Upper lobe of left lung (tissue), 4 donors: ENCODE results near the gene DUSP2.

Experiments
- POLR2A ChIP-seq, 4 donors: fragments of 450-650 bp; IDR thresholded peaks; one replicate each; pipeline ENCODE4 v1.5.1; 2016 to 2017; ENCODE audit warnings: antibody characterized with exemption in 4 of 4, mild to moderate bottlenecking in 2 of 4
- TF ChIP-seq, protein P1 (sequence below), 6 experiments: fragments of 450-650 bp in 4 of 6; fragments of 200-600 bp in 2 of 6; sonication (generic) in 2 of 6; IDR thresholded peaks; one replicate each; pipeline ENCODE4 v1.5.1; 2016 to 2019; ENCODE audit warnings: antibody characterized with exemption in 6 of 6

DNA sequence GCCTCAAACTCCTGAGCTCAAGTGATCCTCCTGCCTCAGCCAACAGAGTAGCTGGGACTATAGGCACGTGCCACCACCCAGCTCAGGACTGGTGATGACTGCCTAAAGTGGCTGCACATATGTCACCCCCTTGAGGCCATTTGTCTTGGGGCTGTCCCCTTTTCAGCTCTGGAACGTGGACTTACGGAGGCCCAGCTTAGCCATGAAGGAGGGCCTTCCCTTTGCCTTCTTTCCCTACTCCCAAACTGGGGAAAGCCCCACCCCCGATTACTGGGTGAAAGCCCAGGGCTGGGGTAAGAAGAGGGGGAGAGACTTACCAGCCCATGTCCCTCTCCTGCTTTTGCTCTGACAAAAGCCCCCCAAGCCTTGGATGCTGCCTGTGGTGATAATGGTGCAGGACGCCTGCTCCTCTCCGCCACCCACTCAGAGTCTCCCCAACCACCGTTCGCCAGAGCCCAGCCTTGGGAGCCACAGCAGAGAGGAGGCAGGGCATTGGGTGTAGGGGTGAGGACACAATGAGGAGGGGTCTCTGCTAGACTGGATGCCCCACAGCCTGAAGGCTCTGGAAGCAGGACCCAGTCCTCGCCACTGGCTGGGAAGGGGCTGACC lies 2.5 kb upstream of the DUSP2 start:
- TF ChIP-seq POLR2A (IDR thresholded peaks at IDR 0.05), result no peak
- TF ChIP-seq, protein P1, sequence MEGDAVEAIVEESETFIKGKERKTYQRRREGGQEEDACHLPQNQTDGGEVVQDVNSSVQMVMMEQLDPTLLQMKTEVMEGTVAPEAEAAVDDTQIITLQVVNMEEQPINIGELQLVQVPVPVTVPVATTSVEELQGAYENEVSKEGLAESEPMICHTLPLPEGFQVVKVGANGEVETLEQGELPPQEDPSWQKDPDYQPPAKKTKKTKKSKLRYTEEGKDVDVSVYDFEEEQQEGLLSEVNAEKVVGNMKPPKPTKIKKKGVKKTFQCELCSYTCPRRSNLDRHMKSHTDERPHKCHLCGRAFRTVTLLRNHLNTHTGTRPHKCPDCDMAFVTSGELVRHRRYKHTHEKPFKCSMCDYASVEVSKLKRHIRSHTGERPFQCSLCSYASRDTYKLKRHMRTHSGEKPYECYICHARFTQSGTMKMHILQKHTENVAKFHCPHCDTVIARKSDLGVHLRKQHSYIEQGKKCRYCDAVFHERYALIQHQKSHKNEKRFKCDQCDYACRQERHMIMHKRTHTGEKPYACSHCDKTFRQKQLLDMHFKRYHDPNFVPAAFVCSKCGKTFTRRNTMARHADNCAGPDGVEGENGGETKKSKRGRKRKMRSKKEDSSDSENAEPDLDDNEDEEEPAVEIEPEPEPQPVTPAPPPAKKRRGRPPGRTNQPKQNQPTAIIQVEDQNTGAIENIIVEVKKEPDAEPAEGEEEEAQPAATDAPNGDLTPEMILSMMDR (IDR thresholded peaks at IDR 0.05), result no peak
